ENCODE results near the gene RAB11A.

DNA sequence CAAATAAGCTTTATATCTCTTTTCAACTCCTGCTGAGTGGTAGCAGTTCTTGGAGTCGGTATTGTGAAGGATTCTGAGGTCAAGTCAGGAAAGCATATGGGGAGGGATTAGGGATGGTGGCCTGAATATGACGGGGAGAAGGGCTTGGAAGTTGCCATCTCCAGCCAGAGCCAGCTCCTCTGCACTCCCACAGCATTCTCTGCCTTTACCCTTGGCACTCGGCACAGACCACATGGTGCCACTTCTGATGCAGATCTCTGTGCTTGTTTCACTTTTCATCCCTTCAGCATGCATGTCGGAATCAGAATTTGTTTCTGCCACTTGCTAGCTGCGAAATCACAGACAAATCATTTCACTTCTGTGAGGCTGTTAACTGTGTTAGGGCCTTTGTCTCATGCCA lies 52.5 kb downstream of the RAB11A start:
- TF ChIP-seq POLR2AphosphoS5 (IDR thresholded peaks at IDR 0.05; ENCODE audit: low read depth) = no peak
- TF ChIP-seq, protein P1, sequence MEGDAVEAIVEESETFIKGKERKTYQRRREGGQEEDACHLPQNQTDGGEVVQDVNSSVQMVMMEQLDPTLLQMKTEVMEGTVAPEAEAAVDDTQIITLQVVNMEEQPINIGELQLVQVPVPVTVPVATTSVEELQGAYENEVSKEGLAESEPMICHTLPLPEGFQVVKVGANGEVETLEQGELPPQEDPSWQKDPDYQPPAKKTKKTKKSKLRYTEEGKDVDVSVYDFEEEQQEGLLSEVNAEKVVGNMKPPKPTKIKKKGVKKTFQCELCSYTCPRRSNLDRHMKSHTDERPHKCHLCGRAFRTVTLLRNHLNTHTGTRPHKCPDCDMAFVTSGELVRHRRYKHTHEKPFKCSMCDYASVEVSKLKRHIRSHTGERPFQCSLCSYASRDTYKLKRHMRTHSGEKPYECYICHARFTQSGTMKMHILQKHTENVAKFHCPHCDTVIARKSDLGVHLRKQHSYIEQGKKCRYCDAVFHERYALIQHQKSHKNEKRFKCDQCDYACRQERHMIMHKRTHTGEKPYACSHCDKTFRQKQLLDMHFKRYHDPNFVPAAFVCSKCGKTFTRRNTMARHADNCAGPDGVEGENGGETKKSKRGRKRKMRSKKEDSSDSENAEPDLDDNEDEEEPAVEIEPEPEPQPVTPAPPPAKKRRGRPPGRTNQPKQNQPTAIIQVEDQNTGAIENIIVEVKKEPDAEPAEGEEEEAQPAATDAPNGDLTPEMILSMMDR (IDR thresholded peaks at IDR 0.05; ENCODE audit: insufficient read depth, low read length) = no peak

Data from HL-60 (cell line).